ENCODE results near the gene ADSL.
"Not testable (repeated sequence)": the region's sequence is repeated elsewhere in the genome, so short reads cannot be mapped to it uniquely, and the experiment has no call there.

ADSL gene

GRCh38 chr22:40377931-40378330, 31.6 kb downstream of the ADSL start:
- ATAC-seq, result no peak
- TF ChIP-seq ZFP3 (CRISPR knock-in tag; IDR thresholded peaks at IDR 0.05), result no peak
- TF ChIP-seq, protein P1, sequence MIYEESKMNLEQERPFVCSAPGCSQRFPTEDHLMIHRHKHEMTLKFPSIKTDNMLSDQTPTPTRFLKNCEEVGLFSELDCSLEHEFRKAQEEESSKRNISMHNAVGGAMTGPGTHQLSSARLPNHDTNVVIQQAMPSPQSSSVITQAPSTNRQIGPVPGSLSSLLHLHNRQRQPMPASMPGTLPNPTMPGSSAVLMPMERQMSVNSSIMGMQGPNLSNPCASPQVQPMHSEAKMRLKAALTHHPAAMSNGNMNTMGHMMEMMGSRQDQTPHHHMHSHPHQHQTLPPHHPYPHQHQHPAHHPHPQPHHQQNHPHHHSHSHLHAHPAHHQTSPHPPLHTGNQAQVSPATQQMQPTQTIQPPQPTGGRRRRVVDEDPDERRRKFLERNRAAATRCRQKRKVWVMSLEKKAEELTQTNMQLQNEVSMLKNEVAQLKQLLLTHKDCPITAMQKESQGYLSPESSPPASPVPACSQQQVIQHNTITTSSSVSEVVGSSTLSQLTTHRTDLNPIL (CRISPR knock-in tag; IDR thresholded peaks at IDR 0.05; ENCODE audit: low read depth), result no peak
- TF ChIP-seq OSR1 (CRISPR knock-in tag; IDR thresholded peaks at IDR 0.05), result no peak
- no peak for TF ChIP-seq PPARA (CRISPR knock-in tag; IDR thresholded peaks at IDR 0.05; ENCODE audit: borderline replicate concordance)
- no peak for TF ChIP-seq ZC3H10 (CRISPR knock-in tag; IDR thresholded peaks at IDR 0.05)
- TF ChIP-seq RARB (CRISPR knock-in tag; IDR thresholded peaks at IDR 0.05), result no peak

GRCh38 chr22:40378448-40378847, 32.1 kb downstream of the ADSL start:
- not testable (repeated sequence) for ATAC-seq

GRCh38 chr22:40381461-40381860, 35.2 kb downstream of the ADSL start:
- no peak for ATAC-seq
- TF ChIP-seq ZNF565 (CRISPR knock-in tag; conservative IDR thresholded peaks at IDR 0.05; ENCODE audit: low read depth), result no peak
- TF ChIP-seq BACH2 (CRISPR knock-in tag; IDR thresholded peaks at IDR 0.05; ENCODE audit: borderline replicate concordance), result no peak
- no peak for TF ChIP-seq RARB (CRISPR knock-in tag; IDR thresholded peaks at IDR 0.05)
- no peak for TF ChIP-seq ZNF70 (CRISPR knock-in tag; IDR thresholded peaks at IDR 0.05)
- no peak for TF ChIP-seq ESRRG (CRISPR knock-in tag; IDR thresholded peaks at IDR 0.05)
- TF ChIP-seq GLIS3 (CRISPR knock-in tag; IDR thresholded peaks at IDR 0.05), result no peak
- TF ChIP-seq, protein P1 (CRISPR knock-in tag; IDR thresholded peaks at IDR 0.05; ENCODE audit: low read depth), result no peak
- TF ChIP-seq, protein P2, sequence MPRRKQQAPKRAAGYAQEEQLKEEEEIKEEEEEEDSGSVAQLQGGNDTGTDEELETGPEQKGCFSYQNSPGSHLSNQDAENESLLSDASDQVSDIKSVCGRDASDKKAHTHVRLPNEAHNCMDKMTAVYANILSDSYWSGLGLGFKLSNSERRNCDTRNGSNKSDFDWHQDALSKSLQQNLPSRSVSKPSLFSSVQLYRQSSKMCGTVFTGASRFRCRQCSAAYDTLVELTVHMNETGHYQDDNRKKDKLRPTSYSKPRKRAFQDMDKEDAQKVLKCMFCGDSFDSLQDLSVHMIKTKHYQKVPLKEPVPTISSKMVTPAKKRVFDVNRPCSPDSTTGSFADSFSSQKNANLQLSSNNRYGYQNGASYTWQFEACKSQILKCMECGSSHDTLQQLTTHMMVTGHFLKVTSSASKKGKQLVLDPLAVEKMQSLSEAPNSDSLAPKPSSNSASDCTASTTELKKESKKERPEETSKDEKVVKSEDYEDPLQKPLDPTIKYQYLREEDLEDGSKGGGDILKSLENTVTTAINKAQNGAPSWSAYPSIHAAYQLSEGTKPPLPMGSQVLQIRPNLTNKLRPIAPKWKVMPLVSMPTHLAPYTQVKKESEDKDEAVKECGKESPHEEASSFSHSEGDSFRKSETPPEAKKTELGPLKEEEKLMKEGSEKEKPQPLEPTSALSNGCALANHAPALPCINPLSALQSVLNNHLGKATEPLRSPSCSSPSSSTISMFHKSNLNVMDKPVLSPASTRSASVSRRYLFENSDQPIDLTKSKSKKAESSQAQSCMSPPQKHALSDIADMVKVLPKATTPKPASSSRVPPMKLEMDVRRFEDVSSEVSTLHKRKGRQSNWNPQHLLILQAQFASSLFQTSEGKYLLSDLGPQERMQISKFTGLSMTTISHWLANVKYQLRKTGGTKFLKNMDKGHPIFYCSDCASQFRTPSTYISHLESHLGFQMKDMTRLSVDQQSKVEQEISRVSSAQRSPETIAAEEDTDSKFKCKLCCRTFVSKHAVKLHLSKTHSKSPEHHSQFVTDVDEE (CRISPR knock-in tag; IDR thresholded peaks at IDR 0.05), result no peak
- TF ChIP-seq, protein P3, sequence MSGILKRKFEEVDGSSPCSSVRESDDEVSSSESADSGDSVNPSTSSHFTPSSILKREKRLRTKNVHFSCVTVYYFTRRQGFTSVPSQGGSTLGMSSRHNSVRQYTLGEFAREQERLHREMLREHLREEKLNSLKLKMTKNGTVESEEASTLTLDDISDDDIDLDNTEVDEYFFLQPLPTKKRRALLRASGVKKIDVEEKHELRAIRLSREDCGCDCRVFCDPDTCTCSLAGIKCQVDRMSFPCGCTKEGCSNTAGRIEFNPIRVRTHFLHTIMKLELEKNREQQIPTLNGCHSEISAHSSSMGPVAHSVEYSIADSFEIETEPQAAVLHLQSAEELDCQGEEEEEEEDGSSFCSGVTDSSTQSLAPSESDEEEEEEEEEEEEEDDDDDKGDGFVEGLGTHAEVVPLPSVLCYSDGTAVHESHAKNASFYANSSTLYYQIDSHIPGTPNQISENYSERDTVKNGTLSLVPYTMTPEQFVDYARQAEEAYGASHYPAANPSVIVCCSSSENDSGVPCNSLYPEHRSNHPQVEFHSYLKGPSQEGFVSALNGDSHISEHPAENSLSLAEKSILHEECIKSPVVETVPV (CRISPR knock-in tag; IDR thresholded peaks at IDR 0.05), result no peak
- TF ChIP-seq ZFP3 (CRISPR knock-in tag; IDR thresholded peaks at IDR 0.05), result no peak
- TF ChIP-seq ZC3H10 (CRISPR knock-in tag; IDR thresholded peaks at IDR 0.05), result no peak
- TF ChIP-seq SNAI2 (CRISPR knock-in tag; IDR thresholded peaks at IDR 0.05), result no peak
- TF ChIP-seq CSDC2 (CRISPR knock-in tag; IDR thresholded peaks at IDR 0.05), result no peak
- TF ChIP-seq TCF4 (CRISPR knock-in tag; IDR thresholded peaks at IDR 0.05; ENCODE audit: borderline replicate concordance), result no peak
- TF ChIP-seq, protein P4, sequence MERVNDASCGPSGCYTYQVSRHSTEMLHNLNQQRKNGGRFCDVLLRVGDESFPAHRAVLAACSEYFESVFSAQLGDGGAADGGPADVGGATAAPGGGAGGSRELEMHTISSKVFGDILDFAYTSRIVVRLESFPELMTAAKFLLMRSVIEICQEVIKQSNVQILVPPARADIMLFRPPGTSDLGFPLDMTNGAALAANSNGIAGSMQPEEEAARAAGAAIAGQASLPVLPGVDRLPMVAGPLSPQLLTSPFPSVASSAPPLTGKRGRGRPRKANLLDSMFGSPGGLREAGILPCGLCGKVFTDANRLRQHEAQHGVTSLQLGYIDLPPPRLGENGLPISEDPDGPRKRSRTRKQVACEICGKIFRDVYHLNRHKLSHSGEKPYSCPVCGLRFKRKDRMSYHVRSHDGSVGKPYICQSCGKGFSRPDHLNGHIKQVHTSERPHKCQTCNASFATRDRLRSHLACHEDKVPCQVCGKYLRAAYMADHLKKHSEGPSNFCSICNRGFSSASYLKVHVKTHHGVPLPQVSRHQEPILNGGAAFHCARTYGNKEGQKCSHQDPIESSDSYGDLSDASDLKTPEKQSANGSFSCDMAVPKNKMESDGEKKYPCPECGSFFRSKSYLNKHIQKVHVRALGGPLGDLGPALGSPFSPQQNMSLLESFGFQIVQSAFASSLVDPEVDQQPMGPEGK (CRISPR knock-in tag; IDR thresholded peaks at IDR 0.05; ENCODE audit: borderline replicate concordance), result no peak

GRCh38 chr22:40383905-40384304, 37.6 kb downstream of the ADSL start:
- TF ChIP-seq ISL1 (CRISPR knock-in tag; IDR thresholded peaks at IDR 0.05), result no peak
- TF ChIP-seq, protein P3 (CRISPR knock-in tag; IDR thresholded peaks at IDR 0.05), result no peak
- no peak for ATAC-seq
